Lower leg skin (tissue), 3 donors: ENCODE data around the gene PDK1.

ENCODE experiments used
- CTCF ChIP-seq, 3 donors: fragments of 450-650 bp; IDR thresholded peaks; one replicate each; pipeline ENCODE4 v1.5.1; 2016; ENCODE audit warnings: antibody characterized with exemption in 3 of 3, mild to moderate bottlenecking in 3 of 3, moderate library complexity in 2 of 3
- POLR2A ChIP-seq, 2 donors: fragments of 450-650 bp; IDR thresholded peaks; one replicate each; pipeline ENCODE4 v1.6.1; 2016 to 2017; ENCODE audit warnings: antibody characterized with exemption in 2 of 2, mild to moderate bottlenecking in 1 of 2, moderate library complexity in 1 of 2

- TF ChIP-seq CTCF (IDR thresholded peaks at IDR 0.05) (no peak), POLR2A (IDR thresholded peaks at IDR 0.05) (no peak)
Observed at GRCh38 chr2:172613040-172613439, 57.1 kb downstream of the PDK1 start.
